CD4-positive, alpha-beta T cell treated with Interleukin-6 for 4 hours (primary cell): ENCODE results near the gene AHSP.
A peak's percentile ranks its signal among the peaks of the same experiment; 100 is the strongest.
"Not testable (repeated sequence)": the region's sequence is repeated elsewhere in the genome, so short reads cannot be mapped to it uniquely, and the experiment has no call there.

Source experiments
- DNase-seq: peaks from one replicate; pipeline ENCODE4 v3.0.0-alpha.2; 2020; ENCODE audit warnings: mixed read lengths

The AHSP gene

GRCh38 chr16:31501226-31501965, 26.3 kb upstream of the AHSP start:
- DNase-seq = no peak

GRCh38 chr16:31501966-31502348, 25.7 kb upstream of the AHSP start:
- DNase-seq = no peak

GRCh38 chr16:31502981-31503380, 24.7 kb upstream of the AHSP start:
- no peak for DNase-seq

- not testable (repeated sequence) for DNase-seq
Measured at GRCh38 chr16:31503555-31503954, 24.1 kb upstream of the AHSP start.

GRCh38 chr16:31504159-31504558, 23.5 kb upstream of the AHSP start:
- DNase-seq = no peak

- DNase-seq = no peak
Measured at GRCh38 chr16:31505483-31505882, 22.2 kb upstream of the AHSP start.

- DNase-seq = no peak
Measured at GRCh38 chr16:31507617-31507928, 20.1 kb upstream of the AHSP start.

- peak; percentile 88 for DNase-seq
Measured at GRCh38 chr16:31507929-31508705, 19.6 kb upstream of the AHSP start, which contains the start of gene RUSF1. Gene RUSF1 (minus strand): TSS chr16:31508391. CDS start chr16:31508373, 18 bp downstream.

- DNase-seq = no peak
Measured at GRCh38 chr16:31508706-31509195, 18.9 kb upstream of the AHSP start.

GRCh38 chr16:31513126-31513525, 14.6 kb upstream of the AHSP start:
- no peak for DNase-seq

GRCh38 chr16:31513884-31514283, 13.8 kb upstream of the AHSP start:
- no peak for DNase-seq

- no peak for DNase-seq
Measured at GRCh38 chr16:31517800-31518402, 9.8 kb upstream of the AHSP start.

GRCh38 chr16:31519759-31520431, 7.8 kb upstream of the AHSP start:
- no peak for DNase-seq

GRCh38 chr16:31521368-31521767, 6.3 kb upstream of the AHSP start:
- DNase-seq = no peak

- DNase-seq = no peak
Measured at GRCh38 chr16:31522071-31522470, 5.6 kb upstream of the AHSP start.

- DNase-seq = not testable (repeated sequence)
Measured at GRCh38 chr16:31523768-31524167, 3.9 kb upstream of the AHSP start.

- no peak for DNase-seq
Measured at GRCh38 chr16:31525113-31525512, 2.6 kb upstream of the AHSP start.

- DNase-seq = no peak
Measured at GRCh38 chr16:31528523-31529107, 915 bp downstream of the AHSP start.

GRCh38 chr16:31529108-31529936, 1.6 kb downstream of the AHSP start:
- DNase-seq = peak; percentile 25

GRCh38 chr16:31529937-31530312, 2.2 kb downstream of the AHSP start:
- no peak for DNase-seq

GRCh38 chr16:31530405-31530804, 2.7 kb downstream of the AHSP start:
- DNase-seq = no peak

GRCh38 chr16:31531096-31531495, 3.4 kb downstream of the AHSP start:
- no peak for DNase-seq
